Keratinocyte (primary cell): ENCODE results near the gene N4BP3. TPM values are rescaled to one million over a fixed set of nuclear protein-coding genes. Genes with fewer than 3 reads are reported as not detected.

Source experiments
- DNase-seq: peaks from one replicate; pipeline ENCODE4 v3.0.0-alpha.2; 2011; ENCODE audit warnings: low read depth, missing footprints, low spot score
- FAIRE-seq: peaks from 2 replicates; lab custom pipeline; 2011; peaks lifted over from hg19 to GRCh38; lab: Jason Lieb, UNC
- H2AFZ ChIP-seq: 2 replicates; pipeline ENCODE4 v1.6.0; 2012; ENCODE audit warnings: low read length, control low read depth, inconsistent platforms; ENCODE audit not compliant: control insufficient read depth
- H3K27ac ChIP-seq: 2 replicates; pipeline ENCODE4 v1.5.1; 2011; ENCODE audit warnings: low read length; ENCODE audit not compliant: control insufficient read depth, insufficient read depth
- H3K27me3 ChIP-seq: 3 replicates; pipeline ENCODE4 v1.6.0; 2011; ENCODE audit warnings: low read length; ENCODE audit not compliant: control insufficient read depth, insufficient read depth; ENCODE audit errors: extremely low read depth
- H3K36me3 ChIP-seq, 2 experiments: 2 replicates in 1 of 2; 3 replicates in 1 of 2; pipeline ENCODE4 v1.5.1; 2011; ENCODE audit warnings: low read length in 2 of 2, mild to moderate bottlenecking in 1 of 2; ENCODE audit not compliant: control insufficient read depth in 2 of 2, insufficient read depth in 2 of 2; ENCODE audit errors: extremely low read depth in 1 of 2
- H3K4me1 ChIP-seq: 3 replicates; pipeline ENCODE4 v1.5.1; 2011; ENCODE audit warnings: low read length; ENCODE audit not compliant: control insufficient read depth, insufficient read depth; ENCODE audit errors: extremely low read depth
- H3K4me2 ChIP-seq: 3 replicates; pipeline ENCODE4 v1.6.0; 2011; ENCODE audit warnings: low read depth, low read length; ENCODE audit not compliant: control insufficient read depth, insufficient read depth; ENCODE audit errors: extremely low read depth
- H3K4me3 ChIP-seq, 3 experiments: fragments of 200-600 bp in 1 of 3; sonication (generic) in 1 of 3; 2 replicates in 2 of 3; 3 replicates in 1 of 3; pipeline ENCODE4 v1.5.1; 2011 to 2016; ENCODE audit warnings: low read length in 3 of 3, mild to moderate bottlenecking in 3 of 3, control low read depth in 2 of 3, inconsistent platforms in 1 of 3, low read depth in 1 of 3, mixed read lengths in 1 of 3, mixed run types in 1 of 3, moderate library complexity in 1 of 3; ENCODE audit not compliant: control insufficient read depth in 2 of 3, insufficient read depth in 2 of 3; ENCODE audit errors: extremely low read depth in 1 of 3
- H3K79me2 ChIP-seq: 2 replicates; pipeline ENCODE4 v1.6.0; 2012; ENCODE audit warnings: low read length; ENCODE audit not compliant: control insufficient read depth, insufficient read depth
- H3K9ac ChIP-seq: 3 replicates; pipeline ENCODE4 v1.6.0; 2011; ENCODE audit warnings: low read length; ENCODE audit not compliant: control insufficient read depth, insufficient read depth; ENCODE audit errors: extremely low read depth
- H3K9me1 ChIP-seq: 3 replicates; pipeline ENCODE4 v1.6.0; 2011; ENCODE audit warnings: low read length; ENCODE audit not compliant: control insufficient read depth, insufficient read depth; ENCODE audit errors: extremely low read depth
- H3K9me3 ChIP-seq: 2 replicates; pipeline ENCODE4 v1.5.1; 2012; ENCODE audit warnings: low read depth, low read length; ENCODE audit not compliant: control insufficient read depth
- H4K20me1 ChIP-seq: 3 replicates; pipeline ENCODE4 v1.6.0; 2011; ENCODE audit warnings: low read length; ENCODE audit not compliant: control insufficient read depth, insufficient read depth; ENCODE audit errors: extremely low read depth
- CTCF ChIP-seq, 3 experiments: IDR thresholded peaks in 1 of 3; conservative IDR thresholded peaks in 1 of 3; optimal IDR thresholded peaks in 1 of 3; 2 replicates in 2 of 3; 3 replicates in 1 of 3; pipeline versions ENCODE3 to v1.5.1; 2011; ENCODE audit warnings: low read length in 3 of 3, mild to moderate bottlenecking in 3 of 3, moderate library complexity in 2 of 3, control low read depth in 1 of 3, inconsistent platforms in 1 of 3; ENCODE audit not compliant: insufficient read depth in 2 of 3; ENCODE audit errors: extremely low read depth in 1 of 3
- EZH2 ChIP-seq: IDR thresholded peaks from one replicate; pipeline ENCODE4 v1.6.1; 2012; ENCODE audit warnings: inconsistent platforms, mild to moderate bottlenecking, low read length, moderate library complexity
- dilution Hi-C: fragments of 300-500 bp; cut with MboI; formaldehyde crosslinking; loops from one replicate; pipeline ENCODE4 v1.7.0; 2020; ENCODE audit warnings: low sequenced_read_pairs; ENCODE audit not compliant: extremely low pct_ligation_motif_present
- polyA plus RNA-seq, 5 experiments: library from polyadenylated mRNA; depleted of rRNA in 3 of 5; stranded (reverse) in 3 of 5; stranded (forward) in 1 of 5; unstranded in 1 of 5; fragments of >200 nt; gene quantifications; 1 replicate in 1 of 5; 2 replicates in 3 of 5; 3 replicates in 1 of 5; pipeline versions ENCODE4 v1.2.1 to v1.2.3, GENCODE V29; 2011 to 2012; ENCODE audit warnings: missing spikeins in 2 of 5, low read depth in 1 of 5, low replicate concordance in 1 of 5

Gene N4BP3
- polyA plus RNA-seq, 1 donor (not counting 4 experiments of a cell fraction or from before 2014, with no cell fraction given), result 1.0 TPM

- DNase-seq, result no peak
- peaks cover 10% of the 10 kb centered on the region for H3K4me1 ChIP-seq
- peak; percentile 29 for FAIRE-seq
- peak overlapping the region; percentile 76 for H3K27ac ChIP-seq
- H4K20me1 ChIP-seq, result no peaks in the 10 kb centered on the region
- TF ChIP-seq EZH2 (no peak), CTCF (optimal IDR thresholded peaks at IDR 0.05 in 1 of 3, IDR thresholded peaks at IDR 0.05 in 1 of 3, conservative IDR thresholded peaks at IDR 0.05 in 1 of 3; ENCODE audit: extremely low read depth in 1 of 3, insufficient read depth in 2 of 3, low read length in 3 of 3) (no peak)
- peak overlapping the region; percentile 92 for H3K9ac ChIP-seq
- no peaks in the 10 kb centered on the region for H3K27me3 ChIP-seq
- H3K4me3 ChIP-seq, result peak overlapping the region; percentile 63 to 99 (median 97)
- H3K9me3 ChIP-seq, result no peaks in the 10 kb centered on the region
- peak overlapping the region; percentile 94 for H3K4me2 ChIP-seq
- peaks cover 23% of the 10 kb centered on the region for H3K79me2 ChIP-seq
- H3K9me1 ChIP-seq, result no peaks in the 10 kb centered on the region
- peaks cover 24 to 30% of the 10 kb centered on the region in 2 experiments for H3K36me3 ChIP-seq
- H2AFZ ChIP-seq, result peak overlapping the region; percentile 76
- dilution Hi-C loops, result no loop called here
Measured at GRCh38 chr5:178152491-178153444, 39.4 kb downstream of the N4BP3 start.

GRCh38 chr5:178153530-178154340 lies 40.4 kb downstream of the N4BP3 start, which contains the start of gene NHP2:
NHP2 (minus strand) TSS chr5:178153885; CDS start chr5:178153817, 68 bp downstream.
- dilution Hi-C loops, result no loop called here
- peaks cover 10% of the 10 kb centered on the region for H3K4me1 ChIP-seq

More at GRCh38 chr5:178153530-178154340, 40.4 kb downstream of the N4BP3 start, which contains the start of gene NHP2:
- Histone ChIP-seq H3K9ac (peak within 1 kb of the TSS; percentile 92), H3K27ac (peak within 1 kb of the TSS; percentile 76), H3K4me3 (peak within 1 kb of the TSS; percentile 63 to 99 (median 97)), H3K4me2 (peak within 1 kb of the TSS; percentile 94), H3K27me3 (no peaks in the 10 kb centered on the region), H3K9me1 (no peaks in the 10 kb centered on the region), H3K9me3 (no peaks in the 10 kb centered on the region), H3K36me3 (peaks cover 16 to 20% of the 10 kb centered on the region in 2 experiments), H4K20me1 (no peaks in the 10 kb centered on the region), H3K79me2 (peaks cover 21% of the 10 kb centered on the region), H2AFZ (peak within 1 kb of the TSS; percentile 76)
- TF ChIP-seq CTCF (optimal IDR thresholded peaks at IDR 0.05 in 1 of 3, IDR thresholded peaks at IDR 0.05 in 1 of 3, conservative IDR thresholded peaks at IDR 0.05 in 1 of 3; ENCODE audit: extremely low read depth in 1 of 3, insufficient read depth in 2 of 3, low read length in 3 of 3) (no peak), EZH2 (no peak)
- DNase-seq, result peak; percentile 91
- FAIRE-seq, result peak; percentile 85
